Measurements from ENCODE around the gene TET2. TPM values are rescaled to one million over a fixed set of nuclear protein-coding genes. Genes with fewer than 3 reads are reported as not detected.

TET2 gene
- total RNA-seq, 1 experiment from 2014 or later: 9.5 TPM

DNA sequence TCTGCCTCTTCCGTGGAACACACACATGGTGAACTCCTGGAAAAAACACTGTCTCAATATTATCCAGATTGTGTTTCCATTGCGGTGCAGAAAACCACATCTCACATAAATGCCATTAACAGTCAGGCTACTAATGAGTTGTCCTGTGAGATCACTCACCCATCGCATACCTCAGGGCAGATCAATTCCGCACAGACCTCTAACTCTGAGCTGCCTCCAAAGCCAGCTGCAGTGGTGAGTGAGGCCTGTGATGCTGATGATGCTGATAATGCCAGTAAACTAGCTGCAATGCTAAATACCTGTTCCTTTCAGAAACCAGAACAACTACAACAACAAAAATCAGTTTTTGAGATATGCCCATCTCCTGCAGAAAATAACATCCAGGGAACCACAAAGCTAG is 87.9 kb downstream of the TET2 start:
- DNase-seq (ENCODE audit: low read depth): no peak

DNA sequence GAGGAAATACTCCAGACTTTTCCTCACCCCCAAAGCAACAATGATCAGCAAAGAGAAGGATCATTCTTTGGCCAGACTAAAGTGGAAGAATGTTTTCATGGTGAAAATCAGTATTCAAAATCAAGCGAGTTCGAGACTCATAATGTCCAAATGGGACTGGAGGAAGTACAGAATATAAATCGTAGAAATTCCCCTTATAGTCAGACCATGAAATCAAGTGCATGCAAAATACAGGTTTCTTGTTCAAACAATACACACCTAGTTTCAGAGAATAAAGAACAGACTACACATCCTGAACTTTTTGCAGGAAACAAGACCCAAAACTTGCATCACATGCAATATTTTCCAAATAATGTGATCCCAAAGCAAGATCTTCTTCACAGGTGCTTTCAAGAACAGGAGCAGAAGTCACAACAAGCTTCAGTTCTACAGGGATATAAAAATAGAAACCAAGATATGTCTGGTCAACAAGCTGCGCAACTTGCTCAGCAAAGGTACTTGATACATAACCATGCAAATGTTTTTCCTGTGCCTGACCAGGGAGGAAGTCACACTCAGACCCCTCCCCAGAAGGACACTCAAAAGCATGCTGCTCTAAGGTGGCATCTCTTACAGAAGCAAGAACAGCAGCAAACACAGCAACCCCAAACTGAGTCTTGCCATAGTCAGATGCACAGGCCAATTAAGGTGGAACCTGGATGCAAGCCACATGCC is 89.7 kb downstream of the TET2 start:
- no peak for DNase-seq (ENCODE audit: low read depth)

DNA sequence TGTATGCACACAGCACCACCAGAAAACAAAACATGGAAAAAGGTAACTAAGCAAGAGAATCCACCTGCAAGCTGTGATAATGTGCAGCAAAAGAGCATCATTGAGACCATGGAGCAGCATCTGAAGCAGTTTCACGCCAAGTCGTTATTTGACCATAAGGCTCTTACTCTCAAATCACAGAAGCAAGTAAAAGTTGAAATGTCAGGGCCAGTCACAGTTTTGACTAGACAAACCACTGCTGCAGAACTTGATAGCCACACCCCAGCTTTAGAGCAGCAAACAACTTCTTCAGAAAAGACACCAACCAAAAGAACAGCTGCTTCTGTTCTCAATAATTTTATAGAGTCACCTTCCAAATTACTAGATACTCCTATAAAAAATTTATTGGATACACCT is 90.2 kb downstream of the TET2 start:
- no peak for DNase-seq (ENCODE audit: low read depth)

DNA sequence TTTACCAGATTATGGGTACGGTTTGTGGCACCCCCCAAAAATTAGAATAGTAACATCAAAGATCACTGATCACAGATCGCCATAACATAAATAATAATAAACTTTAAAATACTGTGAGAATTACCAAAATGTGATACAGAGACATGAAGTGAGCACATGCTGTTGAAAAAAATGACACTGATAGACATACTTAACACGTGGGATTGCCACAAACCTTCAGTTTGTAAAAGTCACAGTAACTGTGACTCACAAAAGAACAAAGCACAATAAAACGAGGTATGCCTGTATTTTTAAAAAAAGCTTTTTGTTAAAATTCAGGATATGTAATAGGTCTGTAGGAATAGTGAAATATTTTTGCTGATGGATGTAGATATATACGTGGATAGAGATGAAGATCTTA is 93.4 kb downstream of the TET2 start:
- no peak for DNase-seq (ENCODE audit: low read depth)

DNA sequence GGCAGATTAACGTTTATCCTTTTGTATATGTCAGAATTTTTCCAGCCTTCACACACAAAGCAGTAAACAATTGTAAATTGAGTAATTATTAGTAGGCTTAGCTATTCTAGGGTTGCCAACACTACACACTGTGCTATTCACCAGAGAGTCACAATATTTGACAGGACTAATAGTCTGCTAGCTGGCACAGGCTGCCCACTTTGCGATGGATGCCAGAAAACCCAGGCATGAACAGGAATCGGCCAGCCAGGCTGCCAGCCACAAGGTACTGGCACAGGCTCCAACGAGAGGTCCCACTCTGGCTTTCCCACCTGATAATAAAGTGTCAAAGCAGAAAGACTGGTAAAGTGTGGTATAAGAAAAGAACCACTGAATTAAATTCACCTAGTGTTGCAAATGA is 94.8 kb downstream of the TET2 start:
- no peak for DNase-seq (ENCODE audit: low read depth)

DNA sequence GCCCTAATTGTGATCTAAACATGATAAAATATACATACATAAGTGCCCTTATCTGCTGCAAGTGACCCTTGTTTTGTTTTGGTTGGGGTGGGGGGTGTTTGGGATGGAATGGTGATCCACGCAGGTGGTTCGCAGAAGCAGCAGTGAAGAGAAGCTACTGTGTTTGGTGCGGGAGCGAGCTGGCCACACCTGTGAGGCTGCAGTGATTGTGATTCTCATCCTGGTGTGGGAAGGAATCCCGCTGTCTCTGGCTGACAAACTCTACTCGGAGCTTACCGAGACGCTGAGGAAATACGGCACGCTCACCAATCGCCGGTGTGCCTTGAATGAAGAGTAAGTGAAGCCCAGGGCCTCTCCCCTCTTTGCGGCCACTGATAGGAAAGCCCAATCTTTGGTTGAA is 96.8 kb downstream of the TET2 start:
- no peak for DNase-seq (ENCODE audit: low read depth)

DNA sequence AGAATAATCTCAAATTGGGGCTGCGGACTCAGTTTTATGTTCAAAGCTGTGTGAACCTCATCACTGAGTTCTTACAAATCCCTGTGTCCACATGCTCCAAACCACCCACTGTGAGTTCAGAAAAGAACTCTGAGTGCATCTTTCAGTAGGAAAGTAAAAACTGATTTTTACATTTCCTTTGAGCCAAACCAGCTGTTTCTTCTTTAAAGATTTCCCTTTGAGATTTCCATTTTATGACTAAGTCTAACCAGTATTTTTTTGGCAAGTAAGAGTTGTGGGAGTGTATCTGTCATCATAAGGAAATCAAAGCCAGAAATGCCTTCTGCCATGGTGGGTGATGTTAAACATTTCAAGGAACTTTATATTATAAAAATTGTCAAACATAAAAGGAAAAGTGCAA is 100.0 kb downstream of the TET2 start:
- peak; percentile 75 for DNase-seq (ENCODE audit: low read depth)

DNA sequence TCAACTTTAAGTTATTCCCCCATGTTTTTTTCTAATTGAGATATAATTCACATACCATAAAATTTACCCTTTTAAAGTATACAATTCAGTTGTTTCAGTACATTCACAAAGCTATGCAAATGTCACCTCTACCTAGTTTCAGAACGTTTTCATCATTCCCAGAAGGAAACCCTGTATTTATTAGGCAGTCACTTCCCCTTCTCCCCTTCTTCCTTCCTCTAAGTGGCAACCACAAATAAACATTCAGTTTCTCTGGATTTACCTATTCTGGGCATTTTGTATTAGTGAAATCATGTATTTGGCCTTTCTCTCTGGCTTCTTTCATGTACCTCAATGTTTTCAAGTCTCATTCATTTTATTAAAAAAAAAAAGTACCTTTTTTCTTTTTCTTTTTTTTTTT is 101.9 kb downstream of the TET2 start:
- DNase-seq (ENCODE audit: low read depth): no peak

DNA sequence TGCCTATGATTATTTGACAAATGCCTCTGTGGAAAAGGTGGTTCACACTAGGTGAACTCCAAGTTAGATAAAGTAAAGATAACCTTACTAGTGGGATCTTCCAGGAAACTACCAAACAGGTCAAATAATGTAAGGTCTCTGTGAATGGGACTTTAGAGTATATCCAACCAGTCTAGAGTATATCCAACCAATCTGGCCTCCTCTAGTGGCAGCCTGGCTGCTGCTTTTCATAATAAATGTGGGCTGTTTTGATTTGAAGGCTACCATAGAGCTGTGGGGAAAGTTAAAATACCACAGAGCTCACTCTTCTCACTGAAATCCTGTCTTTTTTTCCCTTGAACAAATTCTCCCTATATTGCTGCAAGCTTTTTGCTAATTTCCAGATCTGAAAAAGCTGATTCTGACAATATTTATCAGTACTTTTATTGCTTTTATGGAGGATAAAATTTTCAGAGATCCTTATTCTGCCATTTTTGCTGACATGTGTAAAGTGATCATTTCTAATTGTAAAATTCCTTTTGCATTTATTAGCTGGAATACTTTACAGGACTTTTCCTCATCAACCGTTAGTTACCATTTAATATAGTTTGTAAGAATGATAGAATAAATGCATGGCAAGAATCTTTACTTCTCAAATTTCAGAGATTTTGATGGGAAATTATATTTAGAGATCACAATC is 111.3 kb downstream of the TET2 start:
- DNase-seq (ENCODE audit: low read depth): no peak

DNA sequence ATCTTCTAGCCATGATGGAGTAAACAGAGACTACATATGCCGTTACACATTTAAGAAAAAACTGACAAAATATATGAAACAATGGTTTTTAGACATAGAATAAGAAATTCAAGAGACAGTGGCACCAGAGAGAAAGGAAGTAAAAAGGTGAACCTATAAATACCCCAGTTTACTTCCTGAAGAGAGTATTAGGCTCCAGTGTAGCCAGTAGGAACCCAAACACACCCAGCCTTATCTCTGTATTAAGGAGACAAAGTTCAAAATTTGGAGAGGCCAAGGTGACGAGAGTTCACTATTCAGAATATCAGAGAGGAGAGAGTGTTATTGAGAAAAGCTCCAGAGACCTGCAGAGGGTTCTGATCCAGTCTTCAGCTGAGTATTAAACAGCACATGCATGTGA is 119.0 kb downstream of the TET2 start:
- DNase-seq (ENCODE audit: low read depth): no peak

DNA sequence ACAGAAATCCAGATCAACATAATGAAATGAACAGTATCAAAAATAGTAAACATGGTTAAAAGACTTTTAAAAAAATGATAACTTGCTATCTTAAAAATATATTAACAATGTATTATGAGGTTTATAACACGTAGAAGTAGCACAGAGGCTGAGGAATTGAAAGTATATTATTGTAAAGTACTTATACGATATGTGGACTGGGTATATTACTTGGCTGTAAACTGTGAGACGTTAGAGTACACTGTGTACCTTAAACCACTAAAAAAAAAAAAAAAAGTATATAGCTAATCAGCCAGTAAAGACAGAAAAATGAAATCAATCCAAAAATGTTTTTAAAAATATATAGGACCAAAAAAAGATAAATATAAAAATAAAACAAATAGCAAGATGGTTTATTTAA is 120.6 kb downstream of the TET2 start:
- no peak for DNase-seq (ENCODE audit: low read depth)

DNA sequence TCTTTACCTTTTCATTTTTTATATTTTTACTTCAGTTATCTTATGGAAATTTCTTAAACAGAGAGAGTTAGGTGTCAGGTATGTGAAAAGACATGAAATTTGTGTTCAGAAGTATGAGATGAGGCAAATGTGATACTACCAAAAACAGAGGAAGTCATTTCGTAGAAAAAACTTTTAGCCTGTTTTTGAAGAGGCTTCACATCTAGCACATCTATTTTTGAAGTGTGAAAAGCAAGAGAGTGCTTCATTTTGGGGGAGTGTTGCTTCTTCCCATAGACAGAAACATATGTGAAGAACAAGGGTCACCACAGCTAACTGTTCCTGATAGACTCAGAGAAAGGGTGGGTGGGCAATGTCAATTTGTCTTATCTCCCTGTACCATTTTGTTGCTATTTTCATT is 125.3 kb downstream of the TET2 start:
- DNase-seq (ENCODE audit: low read depth): no peak

DNA sequence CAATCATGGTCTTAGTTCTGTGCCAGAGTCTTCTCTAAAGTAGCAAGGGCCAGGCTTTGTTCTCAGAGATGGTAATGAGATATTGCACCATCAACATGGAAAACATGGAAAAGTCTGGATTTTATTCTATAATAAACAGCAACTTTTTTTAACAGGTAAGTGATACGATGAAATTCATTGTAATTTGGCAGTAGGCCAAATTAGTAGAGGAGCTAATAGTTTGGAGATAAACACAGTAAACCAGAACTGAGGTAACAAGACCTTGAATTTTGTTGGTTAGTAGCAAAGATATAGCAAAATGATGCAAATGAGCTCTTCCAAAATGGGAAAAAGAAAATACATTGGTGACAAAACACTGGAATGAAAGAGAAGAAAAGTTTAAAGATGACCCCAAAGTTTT is 126.6 kb downstream of the TET2 start:
- no peak for DNase-seq (ENCODE audit: low read depth)

DNA sequence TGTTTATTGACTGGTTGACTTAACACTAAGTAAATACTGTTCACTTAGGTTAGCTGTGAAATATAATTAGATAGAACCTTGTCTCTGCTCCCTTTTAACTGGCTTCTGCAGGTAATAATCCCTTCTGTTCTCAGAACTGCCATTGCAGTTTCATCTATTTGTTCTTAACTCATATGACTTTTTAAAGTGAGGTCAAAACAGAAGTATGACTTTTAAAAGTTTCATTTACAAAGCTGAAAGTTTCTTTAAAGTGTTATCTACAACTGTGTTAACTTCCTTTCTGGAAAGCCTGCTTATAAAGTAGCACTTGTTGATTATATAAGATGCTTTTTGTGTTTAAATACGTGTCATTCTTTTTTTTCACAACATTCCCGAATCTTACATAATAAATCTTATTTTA is 127.4 kb downstream of the TET2 start:
- DNase-seq (ENCODE audit: low read depth): no peak

DNA sequence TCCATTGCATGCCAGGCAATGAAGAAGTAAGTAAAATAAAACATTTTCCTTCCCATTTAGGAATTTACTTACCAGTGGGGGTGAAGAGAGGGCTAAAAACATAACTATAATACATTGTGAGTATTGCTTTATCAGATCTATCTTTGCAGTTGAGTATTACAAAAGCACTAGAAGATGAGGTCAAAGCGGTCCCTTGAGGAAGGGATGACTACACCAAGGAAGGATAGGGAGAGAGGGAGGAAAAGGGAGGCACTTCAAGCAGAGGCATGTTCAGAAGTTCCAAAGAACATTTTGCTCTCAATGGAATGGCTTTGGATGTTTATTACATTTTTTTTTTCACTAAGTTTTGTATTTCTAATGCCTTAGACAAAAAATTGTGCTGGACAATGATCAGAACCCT is 127.8 kb downstream of the TET2 start:
- DNase-seq (ENCODE audit: low read depth): no peak

DNA sequence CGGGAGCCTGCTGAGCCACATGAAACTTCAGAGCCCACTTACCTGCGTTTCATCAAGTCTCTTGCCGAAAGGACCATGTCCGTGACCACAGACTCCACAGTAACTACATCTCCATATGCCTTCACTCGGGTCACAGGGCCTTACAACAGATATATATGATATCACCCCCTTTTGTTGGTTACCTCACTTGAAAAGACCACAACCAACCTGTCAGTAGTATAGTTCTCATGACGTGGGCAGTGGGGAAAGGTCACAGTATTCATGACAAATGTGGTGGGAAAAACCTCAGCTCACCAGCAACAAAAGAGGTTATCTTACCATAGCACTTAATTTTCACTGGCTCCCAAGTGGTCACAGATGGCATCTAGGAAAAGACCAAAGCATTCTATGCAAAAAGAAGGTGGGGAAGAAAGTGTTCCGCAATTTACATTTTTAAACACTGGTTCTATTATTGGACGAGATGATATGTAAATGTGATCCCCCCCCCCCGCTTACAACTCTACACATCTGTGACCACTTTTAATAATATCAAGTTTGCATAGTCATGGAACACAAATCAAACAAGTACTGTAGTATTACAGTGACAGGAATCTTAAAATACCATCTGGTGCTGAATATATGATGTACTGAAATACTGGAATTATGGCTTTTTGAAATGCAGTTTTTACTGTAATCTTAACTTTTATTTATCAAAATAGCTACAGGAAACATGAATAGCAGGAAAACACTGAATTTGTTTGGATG is 129.9 kb downstream of the TET2 start:
- DNase-seq (ENCODE audit: low read depth): no peak

DNA sequence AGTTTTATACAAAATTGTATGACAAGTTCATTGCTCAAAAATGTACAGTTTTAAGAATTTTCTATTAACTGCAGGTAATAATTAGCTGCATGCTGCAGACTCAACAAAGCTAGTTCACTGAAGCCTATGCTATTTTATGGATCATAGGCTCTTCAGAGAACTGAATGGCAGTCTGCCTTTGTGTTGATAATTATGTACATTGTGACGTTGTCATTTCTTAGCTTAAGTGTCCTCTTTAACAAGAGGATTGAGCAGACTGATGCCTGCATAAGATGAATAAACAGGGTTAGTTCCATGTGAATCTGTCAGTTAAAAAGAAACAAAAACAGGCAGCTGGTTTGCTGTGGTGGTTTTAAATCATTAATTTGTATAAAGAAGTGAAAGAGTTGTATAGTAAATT is 131.0 kb downstream of the TET2 start:
- no peak for DNase-seq (ENCODE audit: low read depth)

DNA sequence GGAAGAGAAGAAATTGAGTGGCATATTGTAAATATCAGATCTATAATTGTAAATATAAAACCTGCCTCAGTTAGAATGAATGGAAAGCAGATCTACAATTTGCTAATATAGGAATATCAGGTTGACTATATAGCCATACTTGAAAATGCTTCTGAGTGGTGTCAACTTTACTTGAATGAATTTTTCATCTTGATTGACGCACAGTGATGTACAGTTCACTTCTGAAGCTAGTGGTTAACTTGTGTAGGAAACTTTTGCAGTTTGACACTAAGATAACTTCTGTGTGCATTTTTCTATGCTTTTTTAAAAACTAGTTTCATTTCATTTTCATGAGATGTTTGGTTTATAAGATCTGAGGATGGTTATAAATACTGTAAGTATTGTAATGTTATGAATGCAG is 132.6 kb downstream of the TET2 start:
- no peak for DNase-seq (ENCODE audit: low read depth)

DNA sequence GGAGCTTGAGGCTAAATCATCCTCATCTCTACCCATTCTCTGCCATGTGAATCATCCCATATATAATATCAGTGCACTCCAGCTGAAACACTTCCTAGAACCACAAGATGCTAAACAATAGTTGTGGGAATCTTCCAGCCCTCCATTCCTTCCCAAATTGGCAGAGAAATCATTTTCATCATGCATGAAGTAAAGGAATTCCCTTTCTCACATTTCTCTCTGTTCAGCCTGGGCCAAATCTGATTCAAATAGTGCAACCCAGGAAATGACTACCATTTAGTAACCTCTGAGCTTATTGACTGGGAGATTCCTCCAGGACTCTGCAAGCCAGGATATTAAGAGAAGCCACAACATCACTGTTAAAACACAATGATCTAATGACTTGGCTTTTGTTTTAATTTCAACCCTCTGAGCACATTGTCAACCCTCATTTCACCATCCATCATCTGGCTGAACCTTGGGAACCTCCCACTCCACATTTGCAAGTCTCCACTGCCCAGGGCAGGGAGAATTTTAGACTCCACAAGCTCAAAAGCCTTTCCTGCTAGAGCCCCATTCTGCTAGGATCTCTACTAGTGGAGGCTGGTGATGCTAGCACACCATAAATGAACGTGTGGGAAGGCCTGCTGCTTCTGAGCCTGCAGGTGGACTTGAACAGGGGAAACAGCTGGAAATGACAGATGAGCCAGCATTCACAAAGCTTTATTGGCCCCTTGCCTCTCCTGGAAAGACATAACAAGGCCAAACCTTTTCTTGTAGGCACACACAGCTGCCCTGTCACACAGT is 133.9 kb downstream of the TET2 start:
- peak; percentile 78 for DNase-seq (ENCODE audit: low read depth)

DNA sequence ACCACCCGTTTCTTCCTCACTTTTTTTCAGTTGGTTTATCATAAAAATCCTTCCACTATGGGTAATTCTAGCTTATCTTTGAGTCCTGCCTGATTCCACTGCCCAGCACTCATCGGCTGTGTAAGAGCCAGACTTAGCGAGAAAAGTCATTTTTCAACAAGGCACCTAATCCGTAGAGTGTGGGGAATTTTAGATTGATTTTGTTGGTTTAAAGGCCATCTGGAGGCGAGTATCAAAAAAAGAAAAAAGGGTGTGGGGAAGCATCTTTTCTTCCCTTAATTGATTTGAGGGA is 134.4 kb downstream of the TET2 start:
- DNase-seq (ENCODE audit: low read depth): no peak

DNA sequence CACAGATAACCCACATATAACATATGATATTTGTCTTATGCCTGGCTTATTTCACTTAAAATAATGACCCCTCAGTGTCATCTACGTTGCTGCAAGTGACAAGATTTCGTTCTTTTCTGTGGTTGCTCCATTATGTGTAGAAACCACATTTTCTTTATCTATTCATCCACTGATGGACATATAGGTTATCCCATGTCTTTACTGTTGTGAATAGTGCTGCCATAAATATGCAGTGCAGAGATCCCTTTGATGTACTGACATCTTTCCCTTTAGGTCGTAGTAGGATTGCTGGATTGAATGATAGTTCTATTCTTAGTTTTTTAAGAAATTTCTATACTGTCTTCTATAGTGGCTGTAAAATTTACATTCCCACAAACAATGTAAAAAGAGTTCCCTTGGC is 135.8 kb downstream of the TET2 start:
- no peak for DNase-seq (ENCODE audit: low read depth)

DNA sequence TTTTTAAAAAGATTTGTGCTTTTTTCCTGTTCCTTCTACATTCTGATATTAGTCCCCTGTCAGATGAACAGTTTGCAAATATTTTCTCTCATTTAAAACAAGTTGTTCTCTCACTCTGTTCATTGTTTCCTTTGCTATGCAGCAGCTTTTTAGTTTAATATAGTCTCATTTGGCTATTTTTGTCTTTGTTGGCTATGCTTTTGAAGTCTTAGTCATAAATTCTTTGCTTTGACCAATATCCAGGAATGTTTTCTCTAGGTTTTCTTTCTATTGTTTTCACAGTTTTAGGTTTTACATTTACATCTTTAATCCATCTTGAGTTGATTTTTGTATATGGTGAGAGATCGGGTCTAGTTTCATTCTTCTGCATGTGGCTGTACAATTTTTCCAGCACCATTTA is 136.8 kb downstream of the TET2 start:
- DNase-seq (ENCODE audit: low read depth): peak; percentile 14

Data from LHCN-M2 (cell line).